Glutamatergic neuron (in vitro differentiated cells): ENCODE data around the gene EME2. TPM values are rescaled to one million over a fixed set of nuclear protein-coding genes. Genes with fewer than 3 reads are reported as not detected.

Experiments used
- DNase-seq: peaks from one replicate; pipeline ENCODE4 v3.0.0; 2022
- H3K27ac Mint-ChIP-seq: one replicate; pipeline ENCODE4 v1.8.0; 2020; ENCODE audit warnings: mild to moderate bottlenecking, mixed read lengths, inconsistent platforms; ENCODE audit not compliant: unreplicated experiment
- H3K27me3 Mint-ChIP-seq: one replicate; pipeline ENCODE4 v1.8.0; 2020; ENCODE audit warnings: mild to moderate bottlenecking, moderate library complexity, mixed read lengths, inconsistent platforms; ENCODE audit not compliant: unreplicated experiment
- H3K36me3 Mint-ChIP-seq: one replicate; pipeline ENCODE4 v1.8.0; 2020; ENCODE audit warnings: mild to moderate bottlenecking, mixed read lengths, inconsistent platforms; ENCODE audit not compliant: unreplicated experiment
- H3K4me1 Mint-ChIP-seq: one replicate; pipeline ENCODE4 v1.8.0; 2020; ENCODE audit warnings: mild to moderate bottlenecking, low read depth, mixed read lengths, inconsistent platforms; ENCODE audit not compliant: unreplicated experiment
- H3K4me3 Mint-ChIP-seq: one replicate; pipeline ENCODE4 v1.8.0; 2020; ENCODE audit warnings: mild to moderate bottlenecking, mixed read lengths, inconsistent platforms; ENCODE audit not compliant: unreplicated experiment
- H3K9me3 Mint-ChIP-seq: one replicate; pipeline ENCODE4 v1.8.0; 2020; ENCODE audit warnings: mild to moderate bottlenecking, moderate library complexity, mixed read lengths, inconsistent platforms; ENCODE audit not compliant: unreplicated experiment
- CTCF ChIP-seq: fragments of 200-600 bp; sonication (generic); IDR thresholded peaks from one replicate; pipeline ENCODE4 v1.5.0; 2021; ENCODE audit not compliant: partially characterized antibody, unreplicated experiment
- total RNA-seq: library from RNA; stranded (reverse); fragmentation: NEBNext Ultra II Directional; extraction: Animal tissue kit (Norgen Biotek cat#: 25700); gene quantifications from one replicate; pipeline ENCODE4 v1.2.1, GENCODE V29; 2021; ENCODE audit not compliant: unreplicated experiment

The EME2 gene
- total RNA-seq, 1 donor from 2014 or later = 68.7 TPM

GRCh38 chr16:1762196-1762878, 10.3 kb upstream of the EME2 start:
- Mint-ChIP-seq H3K27ac (peak overlapping the region; percentile 33), H3K36me3 (no peaks in the 10 kb centered on the region), H3K4me1 (peaks cover 6% of the 10 kb centered on the region), H3K9me3 (peaks cover 3% of the 10 kb centered on the region), H3K4me3 (no peak overlapping the region), H3K27me3 (peaks cover 6% of the 10 kb centered on the region)
- no peak for DNase-seq
- no peak for TF ChIP-seq CTCF

- peaks cover 3% of the 10 kb centered on the region for H3K9me3 Mint-ChIP-seq
- H3K36me3 Mint-ChIP-seq = no peaks in the 10 kb centered on the region
- DNase-seq = no peak
- no peak for TF ChIP-seq CTCF
- H3K27ac Mint-ChIP-seq = no peak overlapping the region
- H3K27me3 Mint-ChIP-seq = peaks cover 6% of the 10 kb centered on the region
- peaks cover 6% of the 10 kb centered on the region for H3K4me1 Mint-ChIP-seq
- no peak overlapping the region for H3K4me3 Mint-ChIP-seq
Observed at GRCh38 chr16:1762879-1763520, 9.6 kb upstream of the EME2 start.

- H3K27me3 Mint-ChIP-seq = peaks cover 4% of the 10 kb centered on the region
- TF ChIP-seq CTCF = peak; percentile 64
- H3K9me3 Mint-ChIP-seq = peaks cover 4% of the 10 kb centered on the region
- peaks cover 6% of the 10 kb centered on the region for H3K4me1 Mint-ChIP-seq
- no peak overlapping the region for H3K27ac Mint-ChIP-seq
- H3K36me3 Mint-ChIP-seq = no peaks in the 10 kb centered on the region
- peak; percentile 88 for DNase-seq
- H3K4me3 Mint-ChIP-seq = no peak overlapping the region
Observed at GRCh38 chr16:1763521-1764511, 8.8 kb upstream of the EME2 start.

GRCh38 chr16:1764971-1765370, 7.6 kb upstream of the EME2 start:
- Mint-ChIP-seq H3K36me3 (no peaks in the 10 kb centered on the region), H3K27ac (no peak overlapping the region), H3K4me1 (peaks cover 6% of the 10 kb centered on the region), H3K9me3 (peaks cover 4% of the 10 kb centered on the region), H3K4me3 (no peak overlapping the region), H3K27me3 (peaks cover 4% of the 10 kb centered on the region)
- no peak for TF ChIP-seq CTCF
- DNase-seq = no peak
